Loucy (cell line): ENCODE measurements around the gene ZNRF1.

Experiments used
- EZH2phosphoT487 ChIP-seq: fragments of 200-600 bp; IDR thresholded peaks from 2 replicates; pipeline ENCODE4 v1.6.1; 2018; ENCODE audit warnings: antibody characterized with exemption, mild to moderate bottlenecking, moderate library complexity, borderline replicate concordance
- TF ChIP-seq, protein P1 (sequence below): fragments of 200-600 bp; sonication (generic); conservative IDR thresholded peaks from 2 replicates; pipeline ENCODE4 v1.5.1; 2014; ENCODE audit warnings: mild to moderate bottlenecking, antibody characterized with exemption, low read length

DNA sequence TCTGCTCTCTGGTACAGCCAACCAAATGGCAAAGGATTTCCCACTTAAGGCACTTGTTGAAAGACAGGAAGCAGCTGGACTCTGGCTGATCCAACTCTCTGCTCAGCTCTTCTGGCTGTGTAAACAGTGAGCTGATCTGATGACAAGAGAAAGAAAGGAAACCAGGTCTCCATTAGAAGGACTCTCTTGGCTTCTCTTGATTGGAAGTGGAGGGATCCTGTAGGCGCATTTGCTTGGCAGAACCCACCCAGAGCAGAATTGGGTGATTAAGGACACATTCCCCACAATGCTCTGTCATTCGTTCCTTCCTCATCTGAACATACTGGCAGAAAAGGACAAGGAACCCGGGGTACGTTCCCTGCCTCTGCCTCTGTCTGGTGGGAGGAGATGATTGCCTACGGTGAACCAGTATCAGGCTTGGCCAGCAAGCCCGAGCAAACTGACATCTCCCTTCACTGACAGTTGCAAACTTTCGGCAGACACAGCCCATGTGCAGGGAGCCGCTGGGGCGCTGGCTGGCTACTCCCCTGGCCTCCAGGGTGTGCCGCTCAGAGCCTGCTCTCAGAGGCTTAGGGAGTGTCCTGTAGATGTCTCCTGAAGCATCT, 88.7 kb downstream of the ZNRF1 start:
- TF ChIP-seq, protein P1, sequence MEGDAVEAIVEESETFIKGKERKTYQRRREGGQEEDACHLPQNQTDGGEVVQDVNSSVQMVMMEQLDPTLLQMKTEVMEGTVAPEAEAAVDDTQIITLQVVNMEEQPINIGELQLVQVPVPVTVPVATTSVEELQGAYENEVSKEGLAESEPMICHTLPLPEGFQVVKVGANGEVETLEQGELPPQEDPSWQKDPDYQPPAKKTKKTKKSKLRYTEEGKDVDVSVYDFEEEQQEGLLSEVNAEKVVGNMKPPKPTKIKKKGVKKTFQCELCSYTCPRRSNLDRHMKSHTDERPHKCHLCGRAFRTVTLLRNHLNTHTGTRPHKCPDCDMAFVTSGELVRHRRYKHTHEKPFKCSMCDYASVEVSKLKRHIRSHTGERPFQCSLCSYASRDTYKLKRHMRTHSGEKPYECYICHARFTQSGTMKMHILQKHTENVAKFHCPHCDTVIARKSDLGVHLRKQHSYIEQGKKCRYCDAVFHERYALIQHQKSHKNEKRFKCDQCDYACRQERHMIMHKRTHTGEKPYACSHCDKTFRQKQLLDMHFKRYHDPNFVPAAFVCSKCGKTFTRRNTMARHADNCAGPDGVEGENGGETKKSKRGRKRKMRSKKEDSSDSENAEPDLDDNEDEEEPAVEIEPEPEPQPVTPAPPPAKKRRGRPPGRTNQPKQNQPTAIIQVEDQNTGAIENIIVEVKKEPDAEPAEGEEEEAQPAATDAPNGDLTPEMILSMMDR, result no peak
- TF ChIP-seq EZH2phosphoT487, result no peak
